Measurements from ENCODE around the gene TDRD9.

TDRD9 gene

GRCh38 chr14:104087981-104088850, 160.0 kb downstream of the TDRD9 start:
- DNase-seq: no peak
- no peak overlapping the region for H3K27ac ChIP-seq (ENCODE audit: insufficient read depth, low read length, poor library complexity, severe bottlenecking)
- H3K4me3 ChIP-seq (ENCODE audit: insufficient read depth, low read depth, low read length, poor library complexity, severe bottlenecking): no peak overlapping the region
- peaks cover 10% of the 10 kb centered on the region for H3K27me3 ChIP-seq (replicated peaks; ENCODE audit: control insufficient read depth, insufficient read depth, low read length, poor library complexity, severe bottlenecking)
- no peaks in the 10 kb centered on the region for H3K36me3 ChIP-seq (ENCODE audit: control insufficient read depth, insufficient read depth, low read length)
- H3K4me1 ChIP-seq (ENCODE audit: control insufficient read depth, insufficient read depth, low read length, poor library complexity, severe bottlenecking): peaks cover 3% of the 10 kb centered on the region
- H3K9me3 ChIP-seq (ENCODE audit: control insufficient read depth, low read length): no peaks in the 10 kb centered on the region

- H3K27ac ChIP-seq (ENCODE audit: insufficient read depth, low read length, poor library complexity, severe bottlenecking): no peak overlapping the region
- peaks cover 7% of the 10 kb centered on the region for H3K27me3 ChIP-seq (replicated peaks; ENCODE audit: control insufficient read depth, insufficient read depth, low read length, poor library complexity, severe bottlenecking)
- H3K4me1 ChIP-seq (ENCODE audit: control insufficient read depth, insufficient read depth, low read length, poor library complexity, severe bottlenecking): peaks cover 8% of the 10 kb centered on the region
- no peak overlapping the region for H3K4me3 ChIP-seq (ENCODE audit: insufficient read depth, low read depth, low read length, poor library complexity, severe bottlenecking)
- H3K36me3 ChIP-seq (ENCODE audit: control insufficient read depth, insufficient read depth, low read length): no peaks in the 10 kb centered on the region
- H3K9me3 ChIP-seq (ENCODE audit: control insufficient read depth, low read length): no peaks in the 10 kb centered on the region
- no peak for DNase-seq
Observed at GRCh38 chr14:104090071-104090748, 162.0 kb downstream of the TDRD9 start.

- no peak overlapping the region for H3K4me3 ChIP-seq (ENCODE audit: insufficient read depth, low read depth, low read length, poor library complexity, severe bottlenecking)
- H3K9me3 ChIP-seq (ENCODE audit: control insufficient read depth, low read length): no peaks in the 10 kb centered on the region
- peaks cover 2% of the 10 kb centered on the region for H3K27me3 ChIP-seq (replicated peaks; ENCODE audit: control insufficient read depth, insufficient read depth, low read length, poor library complexity, severe bottlenecking)
- no peak for DNase-seq
- no peaks in the 10 kb centered on the region for H3K36me3 ChIP-seq (ENCODE audit: control insufficient read depth, insufficient read depth, low read length)
- H3K27ac ChIP-seq (ENCODE audit: insufficient read depth, low read length, poor library complexity, severe bottlenecking): no peak overlapping the region
- peaks cover 4% of the 10 kb centered on the region for H3K4me1 ChIP-seq (ENCODE audit: control insufficient read depth, insufficient read depth, low read length, poor library complexity, severe bottlenecking)
Observed at GRCh38 chr14:104091061-104091926, 163.0 kb downstream of the TDRD9 start.

- Histone ChIP-seq H3K9me3 (ENCODE audit: control insufficient read depth, low read length) (no peaks in the 10 kb centered on the region), H3K4me3 (ENCODE audit: insufficient read depth, low read depth, low read length, poor library complexity, severe bottlenecking) (no peak overlapping the region), H3K27ac (ENCODE audit: insufficient read depth, low read length, poor library complexity, severe bottlenecking) (no peak overlapping the region), H3K36me3 (ENCODE audit: control insufficient read depth, insufficient read depth, low read length) (no peaks in the 10 kb centered on the region), H3K27me3 (replicated peaks; ENCODE audit: control insufficient read depth, insufficient read depth, low read length, poor library complexity, severe bottlenecking) (no peaks in the 10 kb centered on the region), H3K4me1 (ENCODE audit: control insufficient read depth, insufficient read depth, low read length, poor library complexity, severe bottlenecking) (peaks cover 4% of the 10 kb centered on the region)
- DNase-seq: no peak
Observed at GRCh38 chr14:104091927-104092771, 163.9 kb downstream of the TDRD9 start.

GRCh38 chr14:104092931-104093365, 164.7 kb downstream of the TDRD9 start:
- no peak for DNase-seq
- H3K27ac ChIP-seq (ENCODE audit: insufficient read depth, low read length, poor library complexity, severe bottlenecking): no peak overlapping the region
- peaks cover 4% of the 10 kb centered on the region for H3K4me1 ChIP-seq (ENCODE audit: control insufficient read depth, insufficient read depth, low read length, poor library complexity, severe bottlenecking)
- H3K4me3 ChIP-seq (ENCODE audit: insufficient read depth, low read depth, low read length, poor library complexity, severe bottlenecking): no peak overlapping the region
- H3K9me3 ChIP-seq (ENCODE audit: control insufficient read depth, low read length): no peaks in the 10 kb centered on the region
- no peaks in the 10 kb centered on the region for H3K27me3 ChIP-seq (replicated peaks; ENCODE audit: control insufficient read depth, insufficient read depth, low read length, poor library complexity, severe bottlenecking)
- no peaks in the 10 kb centered on the region for H3K36me3 ChIP-seq (ENCODE audit: control insufficient read depth, insufficient read depth, low read length)

GRCh38 chr14:104093366-104094055, 165.3 kb downstream of the TDRD9 start:
- no peak for DNase-seq

GRCh38 chr14:104094056-104094708, 165.9 kb downstream of the TDRD9 start:
- DNase-seq: no peak
- Histone ChIP-seq H3K27me3 (replicated peaks; ENCODE audit: control insufficient read depth, insufficient read depth, low read length, poor library complexity, severe bottlenecking) (no peaks in the 10 kb centered on the region), H3K4me1 (ENCODE audit: control insufficient read depth, insufficient read depth, low read length, poor library complexity, severe bottlenecking) (peaks cover 4% of the 10 kb centered on the region), H3K9me3 (ENCODE audit: control insufficient read depth, low read length) (no peaks in the 10 kb centered on the region), H3K4me3 (ENCODE audit: insufficient read depth, low read depth, low read length, poor library complexity, severe bottlenecking) (no peak overlapping the region), H3K27ac (ENCODE audit: insufficient read depth, low read length, poor library complexity, severe bottlenecking) (no peak overlapping the region), H3K36me3 (ENCODE audit: control insufficient read depth, insufficient read depth, low read length) (no peaks in the 10 kb centered on the region)

More at GRCh38 chr14:104093366-104094055, 165.3 kb downstream of the TDRD9 start:
- no peaks in the 10 kb centered on the region for H3K36me3 ChIP-seq (ENCODE audit: control insufficient read depth, insufficient read depth, low read length)
- no peak overlapping the region for H3K27ac ChIP-seq (ENCODE audit: insufficient read depth, low read length, poor library complexity, severe bottlenecking)
- H3K9me3 ChIP-seq (ENCODE audit: control insufficient read depth, low read length): no peaks in the 10 kb centered on the region
- H3K27me3 ChIP-seq (replicated peaks; ENCODE audit: control insufficient read depth, insufficient read depth, low read length, poor library complexity, severe bottlenecking): no peaks in the 10 kb centered on the region
- no peak overlapping the region for H3K4me3 ChIP-seq (ENCODE audit: insufficient read depth, low read depth, low read length, poor library complexity, severe bottlenecking)
- peaks cover 4% of the 10 kb centered on the region for H3K4me1 ChIP-seq (ENCODE audit: control insufficient read depth, insufficient read depth, low read length, poor library complexity, severe bottlenecking)

- no peaks in the 10 kb centered on the region for H3K27me3 ChIP-seq (replicated peaks; ENCODE audit: control insufficient read depth, insufficient read depth, low read length, poor library complexity, severe bottlenecking)
- H3K36me3 ChIP-seq (ENCODE audit: control insufficient read depth, insufficient read depth, low read length): no peaks in the 10 kb centered on the region
- no peak overlapping the region for H3K4me3 ChIP-seq (ENCODE audit: insufficient read depth, low read depth, low read length, poor library complexity, severe bottlenecking)
- H3K27ac ChIP-seq (ENCODE audit: insufficient read depth, low read length, poor library complexity, severe bottlenecking): no peak overlapping the region
- no peaks in the 10 kb centered on the region for H3K9me3 ChIP-seq (ENCODE audit: control insufficient read depth, low read length)
- peaks cover 4% of the 10 kb centered on the region for H3K4me1 ChIP-seq (ENCODE audit: control insufficient read depth, insufficient read depth, low read length, poor library complexity, severe bottlenecking)
- peak; percentile 31 to 58 (median 45) for DNase-seq
Observed at GRCh38 chr14:104094709-104095425, 166.6 kb downstream of the TDRD9 start.
